HG03039 (cell line): ENCODE data around the gene RAB4B.
"Not testable (repeated sequence)": the region's sequence is repeated elsewhere in the genome, so short reads cannot be mapped to it uniquely, and the experiment has no call there.

Source experiments
- ATAC-seq: cut with Tn5 transposase; IDR thresholded peaks from one replicate; pipeline ENCODE4 v1.9.1; 2021; ENCODE audit warnings: mild to moderate bottlenecking, moderate library complexity; ENCODE audit not compliant: unreplicated experiment

Gene RAB4B

GRCh38 chr19:40818480-40819399 is 40.7 kb downstream of the RAB4B start:
- ATAC-seq, result not testable (repeated sequence)

GRCh38 chr19:40819479-40820234 is 41.6 kb downstream of the RAB4B start:
- not testable (repeated sequence) for ATAC-seq

- no peak for ATAC-seq
Measured at GRCh38 chr19:40822161-40822560, 44.1 kb downstream of the RAB4B start.

- ATAC-seq, result not testable (repeated sequence)
Measured at GRCh38 chr19:40822704-40823553, 44.9 kb downstream of the RAB4B start.

GRCh38 chr19:40824916-40825315 is 46.9 kb downstream of the RAB4B start:
- not testable (repeated sequence) for ATAC-seq

GRCh38 chr19:40825460-40826095 is 47.5 kb downstream of the RAB4B start:
- ATAC-seq, result not testable (repeated sequence)

GRCh38 chr19:40826312-40826698 is 48.3 kb downstream of the RAB4B start:
- not testable (repeated sequence) for ATAC-seq

- not testable (repeated sequence) for ATAC-seq
Measured at GRCh38 chr19:40826699-40827385, 48.8 kb downstream of the RAB4B start.

GRCh38 chr19:40827386-40828247 is 49.6 kb downstream of the RAB4B start:
- ATAC-seq, result no peak

- no peak for ATAC-seq
Measured at GRCh38 chr19:40829205-40829604, 51.2 kb downstream of the RAB4B start.

GRCh38 chr19:40830741-40831140 is 52.7 kb downstream of the RAB4B start:
- not testable (repeated sequence) for ATAC-seq

GRCh38 chr19:40831502-40832430 is 53.7 kb downstream of the RAB4B start:
- no peak for ATAC-seq

- ATAC-seq, result not testable (repeated sequence)
Measured at GRCh38 chr19:40832431-40832790, 54.4 kb downstream of the RAB4B start.

- ATAC-seq, result not testable (repeated sequence)
Measured at GRCh38 chr19:40833728-40834533, 55.9 kb downstream of the RAB4B start.

GRCh38 chr19:40836754-40837429 is 58.8 kb downstream of the RAB4B start:
- no peak for ATAC-seq

GRCh38 chr19:40838477-40838876 is 60.4 kb downstream of the RAB4B start:
- ATAC-seq, result not testable (repeated sequence)
